22Rv1 (cell line): ENCODE data around the gene ZNF146.

ENCODE experiments used
- ZFX ChIP-seq: fragments of 450-650 bp; IDR thresholded peaks from 2 replicates; pipeline ENCODE4 v1.6.1; 2017; ENCODE audit warnings: antibody characterized with exemption, borderline replicate concordance
- TF ChIP-seq, protein P1 (sequence below): fragments of 450-650 bp; IDR thresholded peaks from 2 replicates; pipeline ENCODE4 v1.5.1; 2017; ENCODE audit warnings: mild to moderate bottlenecking

DNA sequence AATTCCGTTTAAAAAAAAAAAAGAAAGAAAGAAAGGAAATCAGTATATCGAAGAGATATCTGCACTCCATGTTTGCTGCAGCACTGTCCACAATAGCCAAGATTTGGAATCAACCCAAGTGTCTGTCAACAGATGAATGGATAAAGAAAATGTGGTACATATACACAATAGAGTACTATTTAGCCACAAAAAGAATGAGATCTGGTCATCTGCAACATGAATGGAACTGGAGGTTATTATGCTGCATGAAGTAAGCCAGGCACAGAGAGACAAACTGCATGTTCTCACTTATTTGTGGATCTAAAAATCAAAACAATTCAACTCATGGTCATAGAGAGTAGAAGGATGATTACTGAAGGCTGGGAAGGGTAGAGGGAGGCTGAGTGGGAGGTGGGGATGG lies 16.8 kb upstream of the ZNF146 start:
- TF ChIP-seq, protein P1, sequence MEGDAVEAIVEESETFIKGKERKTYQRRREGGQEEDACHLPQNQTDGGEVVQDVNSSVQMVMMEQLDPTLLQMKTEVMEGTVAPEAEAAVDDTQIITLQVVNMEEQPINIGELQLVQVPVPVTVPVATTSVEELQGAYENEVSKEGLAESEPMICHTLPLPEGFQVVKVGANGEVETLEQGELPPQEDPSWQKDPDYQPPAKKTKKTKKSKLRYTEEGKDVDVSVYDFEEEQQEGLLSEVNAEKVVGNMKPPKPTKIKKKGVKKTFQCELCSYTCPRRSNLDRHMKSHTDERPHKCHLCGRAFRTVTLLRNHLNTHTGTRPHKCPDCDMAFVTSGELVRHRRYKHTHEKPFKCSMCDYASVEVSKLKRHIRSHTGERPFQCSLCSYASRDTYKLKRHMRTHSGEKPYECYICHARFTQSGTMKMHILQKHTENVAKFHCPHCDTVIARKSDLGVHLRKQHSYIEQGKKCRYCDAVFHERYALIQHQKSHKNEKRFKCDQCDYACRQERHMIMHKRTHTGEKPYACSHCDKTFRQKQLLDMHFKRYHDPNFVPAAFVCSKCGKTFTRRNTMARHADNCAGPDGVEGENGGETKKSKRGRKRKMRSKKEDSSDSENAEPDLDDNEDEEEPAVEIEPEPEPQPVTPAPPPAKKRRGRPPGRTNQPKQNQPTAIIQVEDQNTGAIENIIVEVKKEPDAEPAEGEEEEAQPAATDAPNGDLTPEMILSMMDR, result no peak
- no peak for TF ChIP-seq ZFX
